Ramos (cell line): ENCODE results near the gene DUSP7.

Experiments
- in situ Hi-C: fragments of 300-500 bp; cut with MboI; formaldehyde crosslinking; loops from one replicate; pipeline ENCODE4 v1.14.3; 2022; ENCODE audit warnings: low sequenced_read_pairs; ENCODE audit not compliant: unreplicated experiment

Gene DUSP7

DNA sequence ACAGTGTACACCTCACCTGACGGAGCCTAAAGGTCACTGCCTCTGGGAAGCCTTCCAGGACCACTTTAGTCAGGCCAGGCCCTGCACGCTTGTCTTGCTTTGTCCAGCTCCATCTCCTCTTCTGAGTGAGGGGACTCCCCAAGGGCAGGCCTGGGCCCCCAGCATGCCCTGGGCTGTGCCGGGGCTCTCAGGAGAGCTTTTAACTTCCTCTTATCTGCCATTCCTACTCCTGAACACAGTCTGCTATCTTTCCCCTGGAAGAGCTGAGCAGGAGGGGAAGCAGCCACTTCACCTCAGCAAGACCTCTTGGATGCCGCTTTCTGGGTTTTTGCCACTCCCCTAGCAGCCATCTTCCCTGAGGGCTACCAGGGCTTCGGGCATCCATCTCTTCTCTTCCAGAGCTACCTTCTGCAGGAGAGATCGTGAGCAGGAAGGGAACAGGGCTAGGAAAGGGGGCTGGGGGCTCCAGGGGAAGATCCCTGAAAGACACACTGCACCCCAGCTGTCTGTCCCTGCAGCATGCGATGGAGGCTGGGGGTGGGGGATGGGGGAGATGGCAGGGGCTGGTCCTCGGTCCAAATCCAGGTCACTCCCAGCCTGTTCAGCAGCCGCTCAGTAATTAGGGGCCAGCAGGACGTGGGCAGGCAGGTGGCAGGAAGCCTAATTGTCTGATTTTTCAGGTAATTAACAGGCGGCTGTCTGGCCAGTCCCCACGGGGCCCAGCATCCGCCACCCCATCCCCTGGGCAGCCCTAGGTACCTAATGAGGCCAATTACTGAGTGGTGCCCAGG is 40.7 kb downstream of the DUSP7 start:
- in situ Hi-C loops, result no loop called here

DNA sequence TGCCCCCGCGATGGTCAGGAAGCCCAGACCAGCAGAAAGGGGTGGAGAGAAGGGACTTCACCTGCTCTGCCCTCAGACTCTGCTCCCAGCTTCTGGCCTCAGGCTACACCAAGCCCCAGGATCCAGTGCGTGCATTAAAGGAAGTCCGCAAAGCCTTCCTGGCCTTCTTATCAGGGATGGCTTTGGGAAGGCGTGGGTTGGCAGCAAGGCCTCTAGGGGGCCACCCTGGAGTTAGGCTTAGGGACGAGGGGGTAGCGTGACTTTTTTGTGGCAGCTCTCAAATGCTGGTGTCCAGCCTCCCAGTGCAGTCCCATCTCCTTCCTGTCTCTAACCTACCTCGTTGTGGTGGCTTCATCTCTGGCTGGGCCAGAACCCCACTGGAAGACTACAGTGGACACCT is 41.8 kb downstream of the DUSP7 start:
- in situ Hi-C loops, result no loop called here

DNA sequence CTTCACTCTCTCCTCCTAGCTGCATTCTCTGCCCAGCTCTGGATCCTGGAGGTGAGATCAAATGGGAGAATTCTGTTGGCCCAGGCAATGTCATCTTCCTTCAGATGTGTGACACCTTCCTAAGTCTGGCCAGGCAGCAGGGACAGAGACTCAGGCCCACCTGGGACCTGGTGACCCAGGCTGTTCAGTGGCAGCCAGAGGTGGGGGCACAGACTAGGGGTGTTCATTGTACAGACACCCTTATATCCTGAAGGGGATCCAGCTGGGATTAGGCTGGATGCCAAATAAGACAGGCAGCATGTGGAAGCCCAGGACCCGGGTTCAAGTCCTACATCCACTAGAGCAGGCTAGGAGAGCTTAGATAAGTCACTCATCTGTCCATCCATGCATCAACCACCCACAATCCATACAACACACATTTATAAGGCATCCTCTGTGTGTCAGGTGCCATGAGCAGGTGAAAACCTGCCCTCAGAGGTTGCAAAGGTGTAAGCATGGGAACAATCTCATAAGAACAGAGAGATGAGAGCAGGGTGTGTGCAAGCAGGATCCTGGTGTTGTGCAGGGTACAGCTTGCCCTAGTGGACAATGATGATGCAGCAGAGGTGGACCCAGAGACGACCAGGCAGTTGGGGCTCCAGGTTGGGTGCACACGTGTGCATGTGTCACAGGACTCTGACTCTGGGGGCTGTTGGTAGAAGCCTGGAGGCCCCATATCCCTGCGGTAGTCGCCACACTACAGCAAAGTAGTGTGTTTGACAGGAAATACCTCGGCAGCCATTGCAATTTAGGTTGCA is 42.4 kb downstream of the DUSP7 start:
- in situ Hi-C loops, result no loop called here

GRCh38 chr3:52012699-52013098 is 43.7 kb downstream of the DUSP7 start:
- in situ Hi-C loops, result no loop called here

DNA sequence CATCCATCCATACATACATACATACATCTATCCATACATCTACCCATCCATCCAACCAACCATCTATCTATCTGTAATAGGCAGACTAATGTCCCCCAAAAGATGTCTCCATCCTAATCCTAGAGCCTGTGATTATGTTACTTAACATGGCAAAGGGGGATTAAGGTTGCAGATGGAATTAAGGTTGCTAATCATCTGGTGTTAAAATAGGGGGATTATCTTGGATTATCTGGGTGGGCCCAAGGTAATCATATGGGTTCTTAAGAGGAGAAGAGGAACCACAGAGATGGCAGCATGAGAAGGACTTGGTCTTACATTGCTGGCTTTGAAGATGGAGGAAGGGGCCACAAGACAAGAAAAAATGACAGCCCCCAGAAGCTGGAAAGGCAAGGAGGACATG is 45.9 kb downstream of the DUSP7 start:
- in situ Hi-C loops, result no loop called here

- in situ Hi-C loops, result loop anchor here (10.0 kb wide), 1 partner anchor 338 kb away; no protein-coding TSS in a partner anchor
Measured at GRCh38 chr3:52007291-52007690, 49.1 kb downstream of the DUSP7 start.

GRCh38 chr3:52006820-52007133 is 49.6 kb downstream of the DUSP7 start:
- in situ Hi-C loops, result loop anchor here (10.0 kb wide), 1 partner anchor 338 kb away; no protein-coding TSS in a partner anchor

GRCh38 chr3:52006017-52006819 is 50.2 kb downstream of the DUSP7 start:
- in situ Hi-C loops, result loop anchor here (10.0 kb wide), 1 partner anchor 339 kb away; no protein-coding TSS in a partner anchor

DNA sequence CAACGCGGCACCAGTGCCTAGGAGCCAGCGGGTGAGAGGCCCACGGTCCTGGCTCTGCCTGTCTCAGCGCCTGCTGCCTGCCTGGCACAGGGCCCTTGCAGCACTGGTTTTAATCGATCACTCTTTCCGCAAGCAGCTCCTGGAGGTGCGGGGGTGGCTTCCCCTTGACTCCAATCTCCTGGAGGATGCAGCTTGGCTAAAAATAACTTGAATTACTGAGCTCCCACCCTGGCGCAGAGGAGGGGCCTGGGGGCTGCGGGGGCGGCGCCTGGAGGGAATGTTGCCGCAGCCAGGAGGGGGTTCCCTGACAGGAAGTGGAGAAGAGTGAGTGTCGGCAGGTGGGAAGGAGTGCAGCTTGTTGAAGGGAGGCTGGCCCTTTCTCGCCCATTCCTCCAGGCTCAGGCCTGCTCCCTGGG is 50.8 kb downstream of the DUSP7 start:
- in situ Hi-C loops, result loop anchor here (10.0 kb wide), 1 partner anchor 339 kb away; no protein-coding TSS in a partner anchor

GRCh38 chr3:52004906-52005395 is 51.4 kb downstream of the DUSP7 start:
- in situ Hi-C loops, result loop anchor here (5.0 to 10.0 kb wide), 2 partner anchors 137 to 340 kb away; no protein-coding TSS in a partner anchor

- in situ Hi-C loops, result loop anchor here (5.0 to 10.0 kb wide), 2 partner anchors 138 to 341 kb away; no protein-coding TSS in a partner anchor
Measured at GRCh38 chr3:52004163-52004787, 52.1 kb downstream of the DUSP7 start.

GRCh38 chr3:52002748-52003147 is 53.6 kb downstream of the DUSP7 start:
- in situ Hi-C loops, result loop anchor here (5.0 to 10.0 kb wide), 2 partner anchors 140 to 342 kb away; no protein-coding TSS in a partner anchor

DNA sequence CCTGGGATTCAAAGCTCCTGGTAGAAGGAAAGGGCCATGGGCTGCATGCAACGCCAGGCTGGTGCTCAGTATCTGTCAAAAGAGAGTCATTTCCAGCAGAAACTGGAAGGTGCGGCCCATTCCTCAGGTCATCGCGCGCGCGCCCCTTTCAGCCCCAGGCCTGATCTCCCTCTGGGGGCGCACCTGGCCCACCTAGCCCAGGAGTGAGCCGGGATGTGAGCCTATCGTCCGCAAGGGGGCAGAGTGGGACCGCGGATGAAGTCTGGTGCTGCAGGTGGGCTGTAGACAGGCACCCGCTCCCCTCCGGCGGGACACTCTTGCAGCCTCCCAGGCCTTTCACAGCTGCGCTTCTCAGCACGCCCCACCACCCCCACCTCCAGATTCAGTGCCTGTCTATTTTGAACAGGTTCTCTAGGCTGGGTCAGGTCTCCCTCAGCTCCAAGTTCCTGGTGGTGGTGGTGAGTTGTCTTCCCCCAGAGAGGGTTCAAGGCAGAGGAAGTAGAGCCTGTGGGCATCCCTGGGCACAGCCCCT is 54.9 kb downstream of the DUSP7 start:
- in situ Hi-C loops, result loop anchor here (5.0 to 10.0 kb wide), 2 partner anchors 141 to 343 kb away; no protein-coding TSS in a partner anchor

GRCh38 chr3:51999846-52000245 is 56.5 kb downstream of the DUSP7 start:
- in situ Hi-C loops, result loop anchor here (5.0 to 10.0 kb wide), 2 partner anchors 142 to 345 kb away; no protein-coding TSS in a partner anchor
